PFSK-1 (cell line): ENCODE measurements around the gene PCSK9.

ENCODE experiments used
- FOXP2 ChIP-seq: optimal IDR thresholded peaks from 2 replicates; pipeline ENCODE3; 2011; ENCODE audit warnings: borderline replicate concordance, control low read depth, inconsistent platforms; ENCODE audit not compliant: insufficient read depth; ENCODE audit errors: extremely low read length, extremely low read depth
- POLR2AphosphoS5 ChIP-seq: IDR thresholded peaks from 2 replicates; pipeline ENCODE4 v1.6.1; 2012; ENCODE audit warnings: low read depth, mild to moderate bottlenecking, control low read depth, low read length, moderate library complexity
- REST ChIP-seq, 2 experiments: IDR thresholded peaks; 2 replicates each; pipeline versions ENCODE4 v1.6.1 to v1.8.0; 2011 to 2012; ENCODE audit warnings: low read depth in 2 of 2, low read length in 2 of 2, control low read depth in 1 of 2, inconsistent platforms in 1 of 2, mild to moderate bottlenecking in 1 of 2, moderate library complexity in 1 of 2; ENCODE audit not compliant: insufficient read depth in 1 of 2
- SIN3A ChIP-seq: IDR thresholded peaks from 2 replicates; pipeline ENCODE4 v1.6.1; 2012; ENCODE audit warnings: mild to moderate bottlenecking, low read length, moderate library complexity, borderline replicate concordance; ENCODE audit not compliant: insufficient read depth
- TAF1 ChIP-seq: IDR thresholded peaks from 2 replicates; pipeline ENCODE4 v1.6.1; 2012; ENCODE audit warnings: low read length, control low read depth, borderline replicate concordance; ENCODE audit not compliant: insufficient read depth

Gene PCSK9

DNA sequence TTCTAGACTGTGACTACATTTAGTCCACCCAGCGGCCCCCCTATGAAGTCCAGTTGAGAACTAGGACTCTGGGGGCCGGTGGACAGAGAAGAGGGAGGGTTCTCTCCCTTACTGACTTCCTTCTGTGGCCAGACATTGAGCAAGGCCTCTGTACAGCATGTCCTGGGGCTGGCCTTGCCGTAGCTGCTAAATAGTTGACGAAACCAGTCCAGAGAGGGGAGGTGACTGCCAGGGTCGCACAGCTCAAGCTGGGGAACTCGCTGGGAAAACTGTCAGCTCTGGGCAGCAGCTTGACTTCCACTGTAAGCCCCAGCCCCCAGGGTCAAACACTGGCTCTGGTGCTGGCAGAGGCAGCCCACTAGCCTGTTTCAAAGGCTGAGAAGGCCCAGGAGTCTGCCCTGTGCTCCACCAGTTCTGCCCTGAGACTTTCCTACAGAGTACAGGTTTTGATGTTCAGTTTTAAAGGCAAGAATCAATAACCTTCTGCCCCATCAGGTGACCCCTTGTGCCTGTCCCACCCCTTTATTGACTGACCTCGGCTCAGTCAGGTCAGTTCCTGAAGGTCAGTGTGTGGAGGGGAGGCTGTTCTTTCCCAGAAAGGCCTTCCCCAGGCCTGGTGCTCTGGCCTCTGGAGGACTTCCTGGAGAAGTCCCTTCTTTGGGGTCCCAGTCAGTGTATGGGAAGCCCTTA, 14.1 kb downstream of the PCSK9 start:
- TF ChIP-seq TAF1 (no peak), FOXP2 (no peak), SIN3A (no peak), REST (IDR thresholded peaks at IDR 0.05; ENCODE audit: insufficient read depth in 1 of 2, low read depth in 2 of 2, low read length in 2 of 2) (no peak), POLR2AphosphoS5 (no peak)

DNA sequence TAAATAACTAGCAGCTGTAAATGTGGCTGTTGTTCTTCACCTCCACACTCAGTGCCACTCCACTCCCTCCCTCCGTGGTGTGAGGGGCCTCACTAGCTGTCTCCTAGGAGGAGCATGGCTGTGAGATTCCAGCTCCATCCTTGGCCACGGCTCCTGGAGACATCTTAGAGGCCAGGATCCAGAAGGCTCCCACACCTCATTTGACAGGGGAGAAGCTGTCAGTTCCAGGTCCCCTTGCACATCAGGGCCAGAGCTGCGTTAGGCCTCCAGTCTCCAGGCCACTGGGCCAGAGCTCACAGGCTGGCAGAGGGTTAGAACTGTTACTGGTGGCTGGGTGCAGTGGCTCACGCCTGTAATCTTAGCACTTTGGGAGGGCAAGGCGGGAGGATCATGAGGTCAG, 15.0 kb downstream of the PCSK9 start:
- TF ChIP-seq FOXP2 (no peak), TAF1 (no peak), SIN3A (no peak), POLR2AphosphoS5 (no peak), REST (IDR thresholded peaks at IDR 0.05; ENCODE audit: insufficient read depth in 1 of 2, low read depth in 2 of 2, low read length in 2 of 2) (no peak)

GRCh38 chr1:55055084-55055882, 15.9 kb downstream of the PCSK9 start:
- TF ChIP-seq TAF1 (no peak), REST (IDR thresholded peaks at IDR 0.05; ENCODE audit: insufficient read depth in 1 of 2, low read depth in 2 of 2, low read length in 2 of 2) (no peak), FOXP2 (no peak), SIN3A (no peak), POLR2AphosphoS5 (no peak)

DNA sequence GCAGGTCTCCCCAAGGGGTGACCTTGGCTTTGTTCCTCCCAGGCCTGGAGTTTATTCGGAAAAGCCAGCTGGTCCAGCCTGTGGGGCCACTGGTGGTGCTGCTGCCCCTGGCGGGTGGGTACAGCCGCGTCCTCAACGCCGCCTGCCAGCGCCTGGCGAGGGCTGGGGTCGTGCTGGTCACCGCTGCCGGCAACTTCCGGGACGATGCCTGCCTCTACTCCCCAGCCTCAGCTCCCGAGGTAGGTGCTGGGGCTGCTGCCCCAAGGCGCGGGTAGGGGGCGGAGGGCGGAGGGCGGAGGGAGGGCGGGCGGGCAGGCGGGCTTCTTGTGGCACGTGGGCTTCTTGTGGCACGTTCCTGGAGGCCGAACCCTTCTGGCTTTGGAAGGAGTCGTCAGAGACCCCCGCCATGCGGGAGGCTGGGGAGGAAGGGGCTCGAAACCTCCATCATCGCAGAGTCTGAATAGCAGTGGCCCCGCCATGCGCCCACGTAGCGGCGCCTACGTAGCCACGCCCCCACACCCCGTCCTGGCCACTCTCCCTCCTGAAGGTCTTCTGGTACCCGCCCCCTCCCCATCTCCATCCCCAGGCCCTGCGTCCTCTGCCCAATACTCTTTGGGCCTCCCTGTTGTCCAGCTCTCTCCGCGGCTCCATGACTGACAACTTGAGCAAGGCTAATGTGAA, 16.7 kb downstream of the PCSK9 start:
- TF ChIP-seq REST (IDR thresholded peaks at IDR 0.05; ENCODE audit: insufficient read depth in 1 of 2, low read depth in 2 of 2, low read length in 2 of 2): no peak
- TF ChIP-seq POLR2AphosphoS5: no peak
- no peak for TF ChIP-seq TAF1
- TF ChIP-seq SIN3A: no peak
- no peak for TF ChIP-seq FOXP2
